Measurements from ENCODE around the gene PPP1R3G.

DNA sequence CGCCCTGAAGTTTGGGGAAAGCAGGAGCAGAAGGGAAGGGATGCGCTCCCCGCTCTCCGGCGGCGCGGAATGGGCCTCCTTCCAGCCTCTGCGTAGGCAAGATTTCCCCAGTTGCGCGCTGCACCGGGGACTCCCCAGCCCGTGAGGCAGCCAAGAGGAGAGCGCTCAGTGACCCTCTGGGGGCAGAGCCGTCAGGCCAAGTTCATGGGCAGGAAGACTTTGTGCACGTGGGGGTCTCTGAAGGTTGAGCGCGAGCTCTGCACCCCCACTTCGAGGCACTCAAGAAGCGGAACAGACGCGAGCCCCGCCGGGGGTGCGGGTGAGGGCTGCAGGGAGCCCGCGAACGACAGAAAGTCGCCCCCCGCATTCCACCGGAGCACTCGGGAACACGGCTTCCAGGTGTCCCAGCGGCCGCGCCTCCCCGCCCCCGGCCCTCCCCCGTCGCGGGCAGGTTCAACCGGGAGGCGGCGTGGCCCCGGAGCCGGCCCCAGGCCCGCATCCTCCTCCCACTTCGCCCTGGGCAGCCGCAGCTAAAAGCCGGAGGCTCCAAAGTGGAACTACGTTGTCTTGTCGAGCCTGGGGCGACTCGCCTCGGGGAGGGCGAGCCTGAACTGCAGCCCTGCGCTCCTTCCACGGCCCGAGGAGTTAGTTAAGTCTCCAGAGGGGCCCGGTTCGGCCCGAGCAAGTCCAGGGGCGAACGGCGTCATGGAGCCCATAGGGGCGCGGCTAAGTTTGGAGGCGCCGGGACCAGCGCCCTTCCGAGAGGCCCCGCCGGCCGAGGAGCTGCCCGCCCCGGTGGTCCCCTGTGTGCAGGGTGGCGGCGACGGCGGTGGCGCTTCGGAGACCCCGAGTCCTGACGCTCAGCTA is at the start of gene PPP1R3G:
- no peak for TF ChIP-seq POLR2A (IDR thresholded peaks at IDR 0.05)
- TF ChIP-seq, protein P1, sequence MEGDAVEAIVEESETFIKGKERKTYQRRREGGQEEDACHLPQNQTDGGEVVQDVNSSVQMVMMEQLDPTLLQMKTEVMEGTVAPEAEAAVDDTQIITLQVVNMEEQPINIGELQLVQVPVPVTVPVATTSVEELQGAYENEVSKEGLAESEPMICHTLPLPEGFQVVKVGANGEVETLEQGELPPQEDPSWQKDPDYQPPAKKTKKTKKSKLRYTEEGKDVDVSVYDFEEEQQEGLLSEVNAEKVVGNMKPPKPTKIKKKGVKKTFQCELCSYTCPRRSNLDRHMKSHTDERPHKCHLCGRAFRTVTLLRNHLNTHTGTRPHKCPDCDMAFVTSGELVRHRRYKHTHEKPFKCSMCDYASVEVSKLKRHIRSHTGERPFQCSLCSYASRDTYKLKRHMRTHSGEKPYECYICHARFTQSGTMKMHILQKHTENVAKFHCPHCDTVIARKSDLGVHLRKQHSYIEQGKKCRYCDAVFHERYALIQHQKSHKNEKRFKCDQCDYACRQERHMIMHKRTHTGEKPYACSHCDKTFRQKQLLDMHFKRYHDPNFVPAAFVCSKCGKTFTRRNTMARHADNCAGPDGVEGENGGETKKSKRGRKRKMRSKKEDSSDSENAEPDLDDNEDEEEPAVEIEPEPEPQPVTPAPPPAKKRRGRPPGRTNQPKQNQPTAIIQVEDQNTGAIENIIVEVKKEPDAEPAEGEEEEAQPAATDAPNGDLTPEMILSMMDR (IDR thresholded peaks at IDR 0.05), result no peak

All from body of pancreas (tissue), 4 donors.